ENCODE data around the gene SPATA32.

SPATA32 gene

GRCh38 chr17:45231481-45232116, 30.3 kb downstream of the SPATA32 start:
- Histone ChIP-seq H3K4me1 (peaks cover 94 to 99% (median 96%) of the 10 kb centered on the region in 10 experiments), H3K9ac (peak overlapping the region; percentile 90 to 99 (median 97)), H4K20me1 (peaks cover 18 to 60% (median 47%) of the 10 kb centered on the region in 11 experiments; a peak in 21 of 22 replicates), H3K4me3 (peak overlapping the region in 9 of 10 experiments; percentile 31 to 99 (median 95); a peak in 16 of 20 replicates), H3K27me3 (no peaks in the 10 kb centered on the region), H3K36me3 (peaks cover 33 to 70% (median 56%) of the 10 kb centered on the region in 11 experiments), H3K27ac (peak overlapping the region; percentile 90 to 100 (median 99)), H3K9me3 (replicated peaks in 1 of 11) (no peaks in the 10 kb centered on the region), H3K4me2 (peak overlapping the region; percentile 98 to 100 (median 100))
- TF ChIP-seq Cebpa-rat (IDR thresholded peaks at IDR 0.05) = no peak

GRCh38 chr17:45230787-45231480, 31.0 kb downstream of the SPATA32 start:
- Histone ChIP-seq H4K20me1 (peaks cover 18 to 53% (median 40%) of the 10 kb centered on the region in 11 experiments; a peak in 21 of 22 replicates), H3K27ac (peak overlapping the region; percentile 90 to 100 (median 99)), H3K9ac (peak overlapping the region; percentile 90 to 99 (median 97)), H3K27me3 (no peaks in the 10 kb centered on the region), H3K36me3 (peaks cover 26 to 63% (median 50%) of the 10 kb centered on the region in 11 experiments), H3K4me1 (peaks cover 94 to 100% (median 96%) of the 10 kb centered on the region in 10 experiments), H3K4me2 (peak overlapping the region; percentile 98 to 100 (median 100)), H3K4me3 (peak overlapping the region in 9 of 10 experiments; percentile 31 to 99 (median 95); a peak in 18 of 20 replicates), H3K9me3 (replicated peaks in 1 of 11) (no peaks in the 10 kb centered on the region)
- TF ChIP-seq Cebpa-rat (IDR thresholded peaks at IDR 0.05) = no peak

GRCh38 chr17:45230410-45230786, 31.5 kb downstream of the SPATA32 start:
- peak overlapping the region; percentile 90 to 99 (median 97) for H3K9ac ChIP-seq
- no peak for TF ChIP-seq Cebpa-rat (IDR thresholded peaks at IDR 0.05)
- peak overlapping the region in 9 of 10 experiments; percentile 31 to 99 (median 95); a peak in 18 of 20 replicates for H3K4me3 ChIP-seq
- H3K27ac ChIP-seq = peak overlapping the region; percentile 90 to 100 (median 99)
- H3K27me3 ChIP-seq = no peaks in the 10 kb centered on the region
- H4K20me1 ChIP-seq = peaks cover 17 to 48% (median 35%) of the 10 kb centered on the region in 11 experiments; a peak in 21 of 22 replicates
- H3K4me2 ChIP-seq = peak overlapping the region; percentile 98 to 100 (median 100)
- H3K4me1 ChIP-seq = peaks cover 94 to 100% (median 96%) of the 10 kb centered on the region in 10 experiments
- peaks cover 23 to 58% (median 45%) of the 10 kb centered on the region in 11 experiments for H3K36me3 ChIP-seq
- H3K9me3 ChIP-seq (replicated peaks in 1 of 11) = no peaks in the 10 kb centered on the region

GRCh38 chr17:45229681-45230409, 32.0 kb downstream of the SPATA32 start:
- peak overlapping the region; percentile 26 to 99 (median 94) for H3K4me3 ChIP-seq
- no peaks in the 10 kb centered on the region for H3K9me3 ChIP-seq (replicated peaks in 1 of 11)
- H3K4me2 ChIP-seq = peak overlapping the region; percentile 98 to 100 (median 100)
- peaks cover 11 to 42% (median 29%) of the 10 kb centered on the region in 11 experiments; a peak in 21 of 22 replicates for H4K20me1 ChIP-seq
- no peaks in the 10 kb centered on the region for H3K27me3 ChIP-seq
- peaks cover 23 to 56% (median 39%) of the 10 kb centered on the region in 11 experiments for H3K36me3 ChIP-seq
- H3K27ac ChIP-seq = peak overlapping the region; percentile 90 to 100 (median 99)
- peaks cover 94 to 100% (median 96%) of the 10 kb centered on the region in 10 experiments for H3K4me1 ChIP-seq
- TF ChIP-seq Cebpa-rat (IDR thresholded peaks at IDR 0.05) = no peak
- H3K9ac ChIP-seq = peak overlapping the region; percentile 90 to 99 (median 97)

GRCh38 chr17:45228763-45229539, 32.9 kb downstream of the SPATA32 start:
- Histone ChIP-seq H3K4me3 (peak overlapping the region in 9 of 10 experiments; percentile 93 to 100 (median 98); a peak in 19 of 20 replicates), H3K4me1 (peaks cover 94 to 100% (median 96%) of the 10 kb centered on the region in 10 experiments), H3K9ac (peak overlapping the region; percentile 90 to 99 (median 97))

GRCh38 chr17:45227926-45228762, 33.8 kb downstream of the SPATA32 start:
- Histone ChIP-seq H3K4me3 (peak overlapping the region in 9 of 10 experiments; percentile 93 to 100 (median 98); a peak in 19 of 20 replicates), H4K20me1 (peaks cover 1 to 25% (median 12%) of the 10 kb centered on the region in 11 experiments; a peak in 15 of 22 replicates), H3K9me3 (replicated peaks in 1 of 11) (no peaks in the 10 kb centered on the region), H3K27ac (peak overlapping the region; percentile 90 to 100 (median 99)), H3K36me3 (peaks cover 12 to 56% (median 27%) of the 10 kb centered on the region in 11 experiments), H3K4me2 (peak overlapping the region; percentile 98 to 100 (median 100)), H3K4me1 (peaks cover 89 to 100% (median 95%) of the 10 kb centered on the region in 10 experiments), H3K27me3 (no peaks in the 10 kb centered on the region), H3K9ac (peak overlapping the region; percentile 90 to 99 (median 97))
- no peak for TF ChIP-seq Cebpa-rat (IDR thresholded peaks at IDR 0.05)

More at GRCh38 chr17:45228763-45229539, 32.9 kb downstream of the SPATA32 start:
- H3K9me3 ChIP-seq (replicated peaks in 1 of 11) = no peaks in the 10 kb centered on the region
- peaks cover 20 to 56% (median 35%) of the 10 kb centered on the region in 11 experiments for H3K36me3 ChIP-seq
- H3K27ac ChIP-seq = peak overlapping the region; percentile 90 to 100 (median 99)
- H3K4me2 ChIP-seq = peak overlapping the region; percentile 98 to 100 (median 100)
- TF ChIP-seq Cebpa-rat (IDR thresholded peaks at IDR 0.05) = peak; percentile 98 to 100 (median 99)
- peaks cover 8 to 34% (median 21%) of the 10 kb centered on the region in 11 experiments; a peak in 17 of 22 replicates for H4K20me1 ChIP-seq
- no peaks in the 10 kb centered on the region for H3K27me3 ChIP-seq
